Transverse colon (tissue), 4 donors: ENCODE measurements around the gene SORT1.

Source experiments
- CTCF ChIP-seq, 5 experiments: fragments of 200-600 bp in 3 of 5; fragments of 450-650 bp in 2 of 5; sonication (generic) in 3 of 5; IDR thresholded peaks; 1 replicate in 2 of 5; 2 replicates in 3 of 5; pipeline ENCODE4 v1.5.1; 2016 to 2017; ENCODE audit warnings: antibody characterized with exemption in 5 of 5, inconsistent platforms in 3 of 5, mild to moderate bottlenecking in 2 of 5, moderate library complexity in 1 of 5
- EP300 ChIP-seq: sonication (generic); formaldehyde crosslinking; IDR thresholded peaks from one replicate; pipeline ENCODE4 v1.6.1; 2017; ENCODE audit warnings: antibody characterized with exemption, low read depth
- POLR2A ChIP-seq: fragments of 450-650 bp; IDR thresholded peaks from one replicate; pipeline ENCODE4 v1.6.1; 2016; ENCODE audit warnings: antibody characterized with exemption, mild to moderate bottlenecking, moderate library complexity
- POLR2AphosphoS5 ChIP-seq, 3 donors: sonication (generic); formaldehyde crosslinking; IDR thresholded peaks; one replicate each; pipeline ENCODE4 v1.6.1; 2016; ENCODE audit warnings: antibody characterized with exemption in 3 of 3

GRCh38 chr1:109369167-109369746 is 28.5 kb downstream of the SORT1 start:
- TF ChIP-seq EP300 (no peak), CTCF (IDR thresholded peaks at IDR 0.05) (no peak), POLR2A (no peak), POLR2AphosphoS5 (IDR thresholded peaks at IDR 0.05) (no peak)
